Skeletal muscle cell (primary cell): Measurements from ENCODE around the gene DPYSL3.
A peak's percentile ranks its signal among the peaks of the same experiment; 100 is the strongest.
"Not testable (repeated sequence)": the region's sequence is repeated elsewhere in the genome, so short reads cannot be mapped to it uniquely, and the experiment has no call there.

ENCODE experiments used
- DNase-seq: peaks from one replicate; pipeline ENCODE4 v3.0.0-alpha.2; 2010; ENCODE audit warnings: low read depth
- H3K4me3 ChIP-seq: 2 replicates; pipeline ENCODE4 v1.5.1; 2011; ENCODE audit warnings: low read depth, mild to moderate bottlenecking, control low read depth, low read length, moderate library complexity

The DPYSL3 gene

GRCh38 chr5:147387109-147387508 lies 122.8 kb downstream of the DPYSL3 start:
- DNase-seq = no peak
- no peak overlapping the region for H3K4me3 ChIP-seq

- DNase-seq = no peak
- no peak overlapping the region for H3K4me3 ChIP-seq
These were observed 125.3 kb downstream of the DPYSL3 start for GRCh38 chr5:147384346-147385193.

- peak overlapping the region; percentile 14 for H3K4me3 ChIP-seq
- DNase-seq = no peak
These were observed 127.1 kb downstream of the DPYSL3 start for GRCh38 chr5:147382776-147383175.

DNA sequence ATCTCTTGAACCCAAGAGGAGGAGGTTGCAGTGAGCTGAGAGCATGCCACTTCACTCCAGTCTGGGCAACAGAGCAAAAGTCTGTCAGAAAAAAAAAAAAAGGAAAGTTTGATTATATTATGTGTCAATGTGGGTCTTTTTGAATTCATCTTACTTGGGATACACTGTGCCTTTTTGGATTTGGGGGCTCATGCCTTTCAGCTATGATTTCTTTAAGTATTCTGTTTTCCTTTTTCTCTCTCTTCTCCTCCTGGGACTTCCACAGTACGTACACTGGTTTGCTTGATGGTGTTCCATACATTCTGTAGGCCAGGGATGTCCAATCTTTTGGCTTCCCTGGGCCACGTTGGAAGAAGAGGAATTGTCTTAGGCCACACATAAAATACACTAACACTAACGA lies 128.3 kb downstream of the DPYSL3 start:
- H3K4me3 ChIP-seq = no peak overlapping the region
- no peak for DNase-seq

DNA sequence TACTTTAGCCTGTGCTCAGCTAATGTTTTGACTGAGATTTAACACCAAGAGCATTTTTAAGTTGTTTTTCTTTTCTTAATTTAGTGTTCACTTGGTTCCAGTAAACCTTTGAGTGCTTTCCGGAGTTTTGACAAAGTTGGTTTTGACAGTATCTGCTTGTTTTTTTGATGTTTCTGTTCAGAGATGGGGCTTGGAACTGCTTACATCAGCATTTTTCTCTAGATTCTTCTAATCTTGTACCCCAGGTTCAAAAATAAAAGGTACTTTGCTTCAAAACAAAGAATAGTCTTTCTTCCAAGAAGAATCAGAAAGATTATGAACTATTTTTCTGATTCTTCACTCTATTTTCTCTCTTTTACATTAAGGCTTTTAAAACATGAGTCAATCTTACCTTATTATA lies 132.2 kb downstream of the DPYSL3 start:
- DNase-seq = no peak
- no peak overlapping the region for H3K4me3 ChIP-seq

GRCh38 chr5:147375151-147375550 lies 134.7 kb downstream of the DPYSL3 start:
- no peak for DNase-seq
- no peak overlapping the region for H3K4me3 ChIP-seq

DNA sequence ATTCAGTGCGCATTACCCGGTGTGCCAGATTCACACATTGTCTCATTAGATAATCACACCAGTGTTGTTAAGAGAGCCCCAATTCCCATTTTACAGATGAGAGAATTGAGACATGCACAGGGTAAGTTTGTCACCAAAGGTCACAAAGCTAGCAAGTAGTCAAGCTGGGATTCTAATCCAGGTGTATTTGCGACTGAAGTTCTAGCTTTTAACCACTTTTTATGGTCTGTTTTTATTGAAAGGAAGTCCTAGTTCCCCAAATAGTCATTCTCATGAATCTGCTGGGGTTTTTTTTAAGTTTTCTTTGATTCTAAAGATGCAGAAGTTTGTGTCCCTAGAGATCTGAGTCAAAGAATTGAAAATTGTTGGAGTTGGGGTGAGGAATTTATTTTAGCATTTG lies 136.5 kb downstream of the DPYSL3 start:
- no peak overlapping the region for H3K4me3 ChIP-seq
- DNase-seq = no peak

DNA sequence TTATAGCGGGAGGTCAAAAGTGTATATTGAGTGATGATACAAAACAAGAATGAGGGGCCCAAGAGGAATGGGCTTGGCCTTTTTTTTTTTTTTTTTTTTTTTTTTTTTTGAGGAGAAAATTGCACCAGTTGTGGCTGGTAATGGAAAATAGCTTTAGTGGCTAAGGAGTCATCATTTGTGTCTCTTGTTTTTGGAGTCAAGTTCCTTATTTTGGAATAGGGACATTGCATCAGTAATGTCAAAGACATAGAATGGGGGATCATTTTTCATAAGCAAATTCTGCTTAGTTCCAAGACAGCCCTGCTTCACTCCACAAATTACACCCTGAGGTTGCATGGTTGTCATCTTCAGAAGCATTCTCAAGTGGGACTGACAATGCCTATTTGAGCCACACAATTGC lies 137.7 kb downstream of the DPYSL3 start:
- no peak for DNase-seq
- H3K4me3 ChIP-seq = no peak overlapping the region

DNA sequence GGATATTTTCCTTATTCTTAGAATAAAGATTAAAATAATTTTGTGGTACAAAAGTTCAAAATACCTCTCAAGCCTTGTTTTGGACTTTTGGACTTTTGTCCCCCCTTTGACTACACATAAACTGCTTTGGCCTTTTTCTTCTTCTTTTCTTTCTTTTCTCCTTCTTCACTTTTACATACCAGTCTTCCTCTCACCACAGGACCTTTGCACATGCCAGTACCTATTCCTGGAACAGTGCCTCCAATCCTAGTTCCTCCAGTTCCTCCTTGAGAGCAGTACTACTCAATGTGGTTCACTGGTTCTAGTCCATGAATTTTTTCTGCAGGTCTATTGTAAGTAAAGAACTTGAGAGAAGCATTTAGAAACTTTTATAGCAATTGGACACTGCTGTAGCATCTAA lies 138.6 kb downstream of the DPYSL3 start:
- H3K4me3 ChIP-seq = no peak overlapping the region
- no peak for DNase-seq

- no peak for DNase-seq
- no peak overlapping the region for H3K4me3 ChIP-seq
These were observed 140.0 kb downstream of the DPYSL3 start for GRCh38 chr5:147369742-147370374.

- not testable (repeated sequence) for H3K4me3 ChIP-seq, DNase-seq
These were observed 142.5 kb downstream of the DPYSL3 start for GRCh38 chr5:147367381-147367780.

DNA sequence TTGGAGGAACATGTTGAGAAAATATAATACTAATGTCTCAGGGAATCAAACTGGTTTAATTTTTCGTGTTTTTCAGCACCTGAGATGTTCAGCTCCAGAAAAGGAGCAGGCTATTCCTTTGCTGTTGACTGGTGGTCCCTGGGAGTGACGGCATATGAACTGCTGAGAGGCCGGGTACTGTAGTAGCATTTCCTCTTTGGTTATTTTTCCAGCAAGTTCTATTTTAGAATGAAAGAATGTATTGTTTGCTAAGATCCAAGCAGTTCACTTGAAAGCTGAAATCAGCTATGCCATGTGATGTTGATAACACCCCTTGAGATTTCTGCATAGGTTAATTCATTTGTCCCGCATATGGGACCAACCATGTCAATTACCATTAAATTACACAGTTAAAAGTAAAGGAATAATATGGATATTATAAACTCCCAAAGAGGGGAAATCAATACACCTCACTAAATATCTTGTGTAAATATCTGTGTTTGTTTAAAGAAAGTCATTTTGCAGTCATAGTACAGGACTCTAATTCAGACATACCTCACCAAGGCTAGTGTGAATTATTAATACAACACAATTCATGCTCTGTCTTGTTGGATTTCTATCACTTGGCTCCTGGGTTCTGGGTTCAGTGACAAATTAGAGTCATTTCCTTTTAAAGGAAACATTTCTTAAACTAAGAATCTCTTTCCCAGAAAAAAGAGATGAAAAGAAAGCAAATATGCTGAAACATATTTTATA lies 148.3 kb downstream of the DPYSL3 start:
- no peak for DNase-seq
- no peak overlapping the region for H3K4me3 ChIP-seq

- DNase-seq = no peak
- H3K4me3 ChIP-seq = no peak overlapping the region
These were observed 149.1 kb downstream of the DPYSL3 start for GRCh38 chr5:147360816-147361215.

- no peak for DNase-seq
- H3K4me3 ChIP-seq = no peak overlapping the region
These were observed 150.3 kb downstream of the DPYSL3 start for GRCh38 chr5:147359581-147359980.

DNA sequence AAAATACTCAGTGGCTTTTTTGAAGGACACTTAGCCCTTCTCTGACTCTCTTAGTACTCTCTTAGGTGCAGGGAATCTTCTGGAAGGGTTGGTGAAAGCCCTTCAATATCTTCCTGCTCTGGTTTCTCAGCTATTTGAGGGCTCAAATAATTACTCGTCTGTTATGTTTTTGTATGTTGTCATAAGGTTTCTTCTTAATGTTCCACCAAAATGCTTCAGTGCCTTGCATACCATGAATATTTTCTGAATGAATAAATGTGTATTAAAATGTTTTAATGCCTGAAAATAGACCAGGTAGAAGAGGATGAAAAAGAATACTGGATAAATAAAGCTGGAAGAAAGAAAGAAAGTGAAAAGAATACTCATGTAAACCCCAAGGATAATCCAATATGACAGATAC lies 150.8 kb downstream of the DPYSL3 start:
- DNase-seq = no peak

GRCh38 chr5:147349241-147349640 lies 160.6 kb downstream of the DPYSL3 start:
- H3K4me3 ChIP-seq = no peak overlapping the region
- DNase-seq = no peak

More for the DNA sequence above, 150.8 kb downstream of the DPYSL3 start:
- no peak overlapping the region for H3K4me3 ChIP-seq

DNA sequence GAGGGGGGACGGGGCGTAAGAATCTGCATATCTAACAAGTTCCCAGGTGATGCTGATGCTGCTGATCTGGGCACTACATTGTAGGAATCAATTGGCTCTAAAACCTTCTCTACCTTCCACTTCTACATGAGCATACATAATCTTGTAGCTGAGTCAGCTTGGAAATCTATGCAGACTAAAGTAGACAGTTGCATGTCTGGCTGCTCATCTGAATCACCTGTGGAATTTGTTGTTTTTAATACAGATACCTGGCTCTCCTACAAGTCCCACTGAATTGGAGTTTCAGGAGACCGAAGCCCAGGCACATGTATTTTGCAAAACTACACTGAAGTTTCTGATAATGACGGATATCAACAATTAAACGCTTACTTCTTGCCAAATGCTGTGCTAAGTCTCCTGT lies 161.4 kb downstream of the DPYSL3 start:
- H3K4me3 ChIP-seq = no peak overlapping the region
- no peak for DNase-seq

- DNase-seq = peak; percentile 16
- no peak overlapping the region for H3K4me3 ChIP-seq
These were observed 161.8 kb downstream of the DPYSL3 start for GRCh38 chr5:147348046-147348445.

DNA sequence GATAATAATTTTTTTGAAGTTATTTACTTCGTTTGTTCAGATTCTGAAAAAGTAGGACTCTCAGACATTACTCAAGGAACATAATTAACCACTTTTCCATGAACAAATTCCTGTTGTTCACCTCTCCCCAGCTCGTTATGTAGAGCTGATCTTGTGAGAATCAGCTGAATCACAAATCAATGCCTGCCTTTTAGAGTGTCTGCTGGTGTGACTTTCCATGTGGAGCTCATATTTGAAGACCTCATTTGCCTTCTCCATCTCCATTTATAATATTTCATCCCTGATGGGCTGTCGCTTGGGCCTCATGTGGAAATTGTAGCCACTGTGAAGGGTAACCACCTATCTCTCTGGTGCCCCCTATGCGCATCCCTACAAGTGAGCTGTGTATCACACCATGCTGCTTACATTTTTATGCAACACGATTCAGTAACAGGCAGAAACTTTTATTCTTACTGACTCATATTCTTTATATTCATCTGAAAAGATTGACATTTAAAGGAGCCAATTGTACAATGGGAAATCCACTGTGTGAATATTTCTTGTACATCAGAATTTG lies 163.8 kb downstream of the DPYSL3 start:
- no peak for DNase-seq
- no peak overlapping the region for H3K4me3 ChIP-seq

DNA sequence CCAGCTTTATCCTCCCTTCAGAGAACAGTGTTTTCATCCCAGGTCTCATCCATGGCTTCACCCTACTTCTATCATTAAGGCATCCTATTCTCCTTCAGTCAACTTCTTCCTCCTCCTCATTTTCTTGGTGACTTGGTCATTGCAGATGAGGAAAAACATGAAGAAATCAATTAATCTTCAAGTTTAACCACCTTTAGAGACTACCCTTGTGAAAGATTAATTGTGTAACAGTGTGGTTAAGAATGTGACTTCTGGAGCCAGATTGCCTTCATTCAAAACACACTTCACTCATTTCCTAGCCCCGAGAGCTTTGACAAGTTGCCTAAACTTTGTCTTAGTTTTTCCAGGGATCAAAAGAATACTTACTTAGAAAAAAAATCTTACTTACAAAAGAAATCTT lies 165.0 kb downstream of the DPYSL3 start:
- H3K4me3 ChIP-seq = no peak overlapping the region
- no peak for DNase-seq
